GM19238 (cell line): Measurements from ENCODE around the gene FTCD.
"Not testable (repeated sequence)": the region's sequence is repeated elsewhere in the genome, so short reads cannot be mapped to it uniquely, and the experiment has no call there.

Experiments
- DNase-seq: peaks from one replicate; pipeline ENCODE4 v3.0.0; 2011; ENCODE audit warnings: low spot score; ENCODE audit not compliant: insufficient read length

FTCD gene

GRCh38 chr21:46155514-46156377, at the start of gene FTCD:
Gene FTCD, minus strand, starts transcription at chr21:46155579. Its CDS starts 56 bp downstream, at chr21:46155523.
- DNase-seq: no peak

GRCh38 chr21:46205166-46205565, 49.8 kb upstream of the FTCD start:
- no peak for DNase-seq

- no peak for DNase-seq
These were observed 47.8 kb upstream of the FTCD start for GRCh38 chr21:46203203-46203600.

GRCh38 chr21:46202592-46203202, 47.3 kb upstream of the FTCD start:
- DNase-seq: no peak

- DNase-seq: not testable (repeated sequence)
These were observed 45.8 kb upstream of the FTCD start for GRCh38 chr21:46200877-46201803.

GRCh38 chr21:46199436-46200373, 44.3 kb upstream of the FTCD start:
- DNase-seq: no peak

GRCh38 chr21:46196733-46197132, 41.4 kb upstream of the FTCD start:
- DNase-seq: no peak

GRCh38 chr21:46195595-46196195, 40.3 kb upstream of the FTCD start:
- DNase-seq: no peak

GRCh38 chr21:46194374-46195334, 39.3 kb upstream of the FTCD start:
- no peak for DNase-seq

GRCh38 chr21:46193829-46194373, 38.5 kb upstream of the FTCD start:
- no peak for DNase-seq

- DNase-seq: no peak
These were observed 36.6 kb upstream of the FTCD start for GRCh38 chr21:46191686-46192575.

- DNase-seq: no peak
These were observed 35.9 kb upstream of the FTCD start for GRCh38 chr21:46191257-46191685.

GRCh38 chr21:46190491-46191131, 35.2 kb upstream of the FTCD start:
- no peak for DNase-seq

GRCh38 chr21:46189959-46190490, 34.6 kb upstream of the FTCD start:
- no peak for DNase-seq

- no peak for DNase-seq
These were observed 34.0 kb upstream of the FTCD start for GRCh38 chr21:46189213-46189958.
